GM19372 (cell line): ENCODE measurements around the gene ATXN1.
A peak's percentile ranks its signal among the peaks of the same experiment; 100 is the strongest.

Experiments used
- ATAC-seq: cut with Tn5 transposase; IDR thresholded peaks from one replicate; pipeline ENCODE4 v1.9.1; 2021; ENCODE audit warnings: mild to moderate bottlenecking, low read depth, moderate library complexity; ENCODE audit not compliant: unreplicated experiment

Gene ATXN1

DNA sequence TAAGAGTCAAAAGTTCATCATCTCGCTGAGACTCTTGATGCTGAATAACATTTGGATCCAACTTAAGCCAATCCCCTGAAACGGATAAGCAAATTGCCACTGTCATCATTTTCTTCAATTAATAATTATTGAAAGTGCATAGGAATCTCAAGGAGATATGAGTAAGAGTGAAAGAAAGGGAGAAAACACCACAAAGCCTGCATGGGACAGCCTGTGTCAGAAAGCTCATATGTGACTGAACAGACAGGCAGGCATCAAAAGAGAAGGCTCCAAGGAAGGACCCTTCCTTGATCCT, 13.3 kb downstream of the ATXN1 start:
- ATAC-seq: no peak

DNA sequence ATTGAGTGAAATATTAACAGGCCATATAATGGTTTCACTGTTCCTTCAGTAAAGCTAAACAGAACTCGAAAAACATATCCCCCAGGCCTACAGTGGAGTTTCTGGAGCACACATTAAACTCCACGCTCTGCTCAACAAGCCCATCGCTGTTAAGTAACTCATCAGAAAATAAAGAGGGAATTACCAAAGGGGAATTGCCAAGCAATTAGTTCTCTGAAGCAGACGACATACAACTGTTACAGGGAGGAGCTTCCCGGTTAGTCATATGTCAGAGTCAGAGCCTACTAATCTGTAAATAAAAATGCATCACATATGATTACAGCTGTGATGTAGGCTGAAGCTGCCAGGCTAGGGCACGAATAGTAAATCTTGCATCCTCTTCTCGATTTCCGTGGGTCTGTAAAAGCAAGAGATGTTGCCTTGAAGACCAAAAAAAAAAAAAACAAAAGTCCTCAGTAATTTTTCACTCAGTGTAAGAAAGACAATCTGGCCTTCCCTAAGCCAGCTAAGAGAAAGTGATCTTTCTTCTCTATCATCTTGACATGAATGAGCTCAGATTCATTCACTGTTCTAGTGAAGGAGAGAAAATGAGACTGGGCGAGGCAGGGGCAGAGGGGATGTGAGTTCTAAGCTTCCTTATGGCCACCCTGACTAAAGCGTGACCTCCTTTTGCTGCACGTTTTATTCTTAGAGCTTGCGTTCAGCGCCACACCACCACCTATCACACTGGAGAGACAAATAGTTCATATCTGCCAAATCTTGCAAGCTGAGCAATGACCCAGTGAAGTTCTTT, 13.8 kb downstream of the ATXN1 start:
- ATAC-seq: no peak

DNA sequence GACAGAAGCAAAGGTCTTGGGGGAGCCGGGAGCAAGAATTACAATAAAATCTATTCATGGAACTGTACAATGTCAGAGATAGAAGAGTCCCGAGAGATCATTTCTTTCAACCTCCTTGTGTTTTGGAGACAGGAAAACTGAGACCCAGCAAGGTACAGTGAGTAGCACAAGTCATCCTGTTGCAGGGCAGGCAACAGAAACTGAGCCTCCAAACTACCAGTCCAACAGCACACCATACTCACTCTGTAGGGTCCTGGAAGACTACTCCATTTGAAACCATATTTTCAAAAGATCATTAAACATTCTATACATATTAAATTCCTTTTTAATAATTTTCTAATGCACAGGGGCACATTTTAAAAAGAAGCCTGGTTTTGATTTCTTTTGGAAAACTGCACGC, 14.4 kb downstream of the ATXN1 start:
- ATAC-seq: no peak

DNA sequence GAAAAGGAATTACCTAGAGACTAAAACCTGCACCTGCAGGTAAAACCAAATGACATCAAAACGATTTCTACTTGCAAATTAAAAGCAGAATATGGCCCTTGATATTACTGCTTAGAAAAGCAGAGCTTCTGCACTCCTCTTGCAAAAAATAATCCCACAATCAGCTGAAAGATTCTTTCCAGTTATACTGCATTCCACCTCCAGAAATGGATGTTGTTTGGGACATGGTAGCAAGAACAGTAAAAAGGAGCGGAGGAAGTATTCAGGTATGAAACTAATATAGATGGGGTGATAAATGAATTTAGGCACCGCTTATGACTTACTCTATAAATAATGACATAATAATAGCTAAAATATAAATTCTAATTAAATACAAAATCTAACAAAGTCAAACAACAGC, 14.9 kb downstream of the ATXN1 start:
- no peak for ATAC-seq

DNA sequence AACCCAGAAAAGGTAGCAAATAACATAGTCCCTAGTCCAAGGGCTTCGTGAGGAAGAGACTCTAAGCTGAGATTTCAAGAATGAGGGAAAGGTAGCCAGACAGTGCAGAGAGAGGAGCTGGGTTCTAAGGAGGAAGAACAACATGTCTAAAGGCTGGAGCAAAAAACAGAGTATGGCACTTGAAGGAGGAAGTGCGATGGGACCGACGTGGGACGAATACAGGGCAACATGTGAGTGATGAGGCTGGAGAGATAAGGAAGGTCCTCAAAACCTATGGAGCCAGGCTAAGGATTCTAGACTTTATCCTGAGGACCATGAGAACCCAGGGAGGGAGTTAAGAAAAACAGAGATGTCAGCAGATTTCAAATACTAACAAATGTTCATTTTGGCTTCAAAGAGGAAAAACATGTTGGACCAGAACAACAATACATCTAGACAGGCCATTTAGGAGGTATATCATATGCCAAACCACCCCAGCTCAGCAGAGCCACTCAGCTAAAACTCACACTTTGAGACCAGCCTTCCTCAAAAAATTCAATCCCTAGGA, 17.5 kb downstream of the ATXN1 start:
- ATAC-seq: no peak

DNA sequence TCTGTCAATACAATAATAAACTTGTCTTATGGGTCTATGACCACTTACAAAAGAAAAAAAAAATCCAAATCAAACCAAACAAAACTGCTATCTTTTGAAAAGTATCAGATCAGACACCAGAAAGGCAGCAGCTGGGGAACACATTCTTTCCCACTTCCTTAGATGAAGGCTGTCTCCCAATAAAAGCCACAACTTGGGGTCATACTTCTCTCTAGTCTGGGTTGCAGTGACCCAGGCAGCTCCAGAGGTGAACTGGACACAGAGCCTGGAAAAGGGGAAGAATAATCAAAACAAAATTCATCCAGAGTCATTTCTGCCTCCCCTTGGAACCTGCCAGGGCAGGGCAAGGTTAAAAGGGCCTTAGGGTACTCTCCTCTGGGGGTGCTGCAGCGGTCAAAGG, 19.1 kb downstream of the ATXN1 start:
- no peak for ATAC-seq

DNA sequence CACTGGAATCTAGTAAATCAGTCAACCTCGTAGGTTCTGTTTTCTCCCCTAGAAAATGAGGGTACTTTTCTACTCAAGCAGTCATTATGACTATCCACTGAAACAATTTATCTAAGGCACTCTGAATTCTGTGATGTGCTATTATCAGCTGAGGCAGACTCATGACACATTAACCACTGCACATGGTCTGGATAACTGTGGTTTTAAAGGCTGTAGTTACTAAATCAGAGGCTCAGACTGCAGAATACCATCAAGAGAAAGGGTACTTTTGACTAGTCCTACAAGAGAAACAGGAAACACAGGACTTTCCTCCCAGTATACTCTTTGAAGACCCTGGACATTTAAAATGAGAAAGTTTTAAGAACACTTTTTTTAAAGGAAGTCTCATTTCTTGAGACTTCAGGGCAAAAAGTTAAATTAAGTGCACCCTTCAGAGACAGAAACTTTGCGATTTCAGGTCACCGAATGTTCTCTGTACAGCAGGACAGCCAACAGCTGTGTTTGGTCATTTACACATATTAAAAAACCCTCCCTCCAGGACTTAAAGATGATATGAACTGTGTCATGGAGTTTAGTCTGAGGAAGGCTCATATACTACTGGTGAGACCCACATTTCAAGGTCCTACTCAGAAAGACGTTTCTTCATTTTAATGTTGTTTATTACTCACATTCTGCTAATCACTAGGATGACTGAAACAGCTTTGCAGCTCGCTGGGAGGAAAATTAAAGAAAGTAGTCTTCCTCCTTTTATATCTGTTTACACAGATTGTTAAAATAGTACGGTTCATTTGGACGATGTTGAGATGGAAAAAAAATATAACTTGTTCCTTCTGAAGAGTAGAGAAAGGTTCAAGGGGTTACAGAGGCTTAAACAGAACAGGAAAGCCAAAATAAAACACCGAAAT, 19.9 kb downstream of the ATXN1 start:
- no peak for ATAC-seq

DNA sequence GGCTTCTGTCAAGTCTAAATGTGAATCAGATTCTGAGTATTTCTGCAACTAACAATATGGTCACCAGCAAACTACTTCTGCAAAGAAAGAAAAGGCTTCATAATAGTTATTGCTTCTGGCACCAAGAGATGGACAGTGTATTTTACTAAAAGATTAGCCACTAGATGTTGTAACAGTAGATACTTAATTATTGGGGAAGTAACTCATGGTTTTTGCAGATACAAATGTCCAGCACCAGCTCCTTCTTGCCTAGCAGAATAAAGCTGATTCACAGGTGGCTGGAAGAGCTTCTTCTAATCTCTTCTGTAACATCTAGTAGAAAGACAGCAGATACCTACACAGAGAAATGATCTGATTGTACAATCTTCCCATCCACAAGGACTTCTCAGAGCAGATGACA, 21.2 kb downstream of the ATXN1 start:
- no peak for ATAC-seq

DNA sequence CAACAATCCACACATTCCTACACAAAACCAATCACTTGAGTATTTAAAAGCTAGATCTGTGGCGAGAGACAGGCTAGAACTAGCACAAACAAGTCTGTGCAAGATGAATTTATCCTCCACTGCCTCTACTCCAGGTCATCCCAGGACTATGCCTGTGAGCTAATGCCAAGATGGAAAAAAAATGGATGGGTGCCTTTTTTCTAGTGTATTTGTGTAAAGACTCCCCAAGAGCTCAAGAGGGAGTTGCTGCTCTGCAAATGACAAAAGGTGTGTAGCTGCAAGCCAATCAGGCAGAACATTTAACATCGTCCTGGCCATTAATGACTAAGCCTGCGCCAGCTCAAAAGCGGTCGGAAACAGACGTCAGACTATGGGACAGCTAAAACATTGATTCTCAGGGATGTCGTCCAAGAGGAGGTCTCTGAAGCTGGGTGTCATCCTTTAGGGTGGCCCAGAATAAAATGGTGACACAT, 21.9 kb downstream of the ATXN1 start:
- ATAC-seq: no peak

DNA sequence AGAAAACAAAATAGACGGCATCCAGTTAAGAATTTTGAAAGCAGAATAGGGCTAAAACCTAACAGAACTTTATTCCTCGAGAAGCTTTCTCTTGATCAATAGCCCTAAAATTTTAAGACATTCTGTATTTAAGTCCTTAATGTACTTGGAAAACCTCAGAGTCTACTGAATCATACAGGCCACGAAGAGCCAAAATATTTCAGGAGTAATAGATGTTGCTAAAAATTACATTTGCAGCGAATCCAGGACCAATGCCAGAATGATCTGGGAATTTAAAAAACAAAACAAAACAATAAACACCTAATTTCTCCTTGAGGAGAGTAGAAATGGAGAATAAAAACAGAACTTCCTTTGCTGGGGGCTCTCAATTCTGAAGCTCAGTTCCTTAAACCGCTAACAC, 23.3 kb downstream of the ATXN1 start:
- ATAC-seq: no peak

DNA sequence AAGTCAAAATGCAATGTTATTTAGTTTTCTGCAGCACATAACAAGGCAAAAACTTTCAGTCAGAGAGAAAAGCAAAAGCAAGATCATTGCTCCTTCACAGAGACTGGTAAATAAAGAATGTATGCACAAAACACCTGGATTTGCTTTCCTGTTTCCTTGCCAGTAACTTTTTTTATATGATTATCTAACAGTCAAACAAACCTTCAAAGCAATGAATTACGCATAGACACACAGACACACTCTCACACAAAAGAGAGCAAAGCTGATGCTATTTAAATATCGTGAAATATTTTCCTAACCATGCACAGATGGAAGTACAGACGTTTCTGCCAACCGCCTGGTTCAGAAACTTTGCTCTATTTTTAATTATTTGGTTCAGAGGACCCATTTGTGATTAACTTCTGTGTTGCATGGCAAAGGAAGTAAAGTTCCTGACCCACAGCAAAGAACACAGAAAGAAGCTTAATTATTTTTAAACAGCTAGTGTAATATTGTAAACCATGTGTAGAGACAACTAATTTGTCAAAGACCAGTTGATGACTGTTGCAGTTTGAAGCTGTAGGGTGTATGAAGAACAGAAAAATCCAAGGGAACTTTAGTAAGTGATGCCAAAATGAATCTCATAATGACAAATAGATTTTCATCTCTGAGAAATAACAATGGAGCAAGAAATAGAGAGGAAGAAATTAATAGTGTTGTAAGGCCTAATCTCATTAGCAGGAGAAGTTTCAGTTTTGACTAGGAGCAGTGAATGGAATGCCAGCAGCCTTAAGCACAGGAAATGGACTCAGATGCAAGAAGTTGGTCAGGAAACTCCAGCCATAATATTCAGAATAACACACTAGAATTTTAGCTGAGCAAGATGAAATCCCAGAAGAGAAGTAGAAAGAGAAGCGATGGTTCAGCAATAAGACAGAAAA, 24.1 kb downstream of the ATXN1 start:
- no peak for ATAC-seq

DNA sequence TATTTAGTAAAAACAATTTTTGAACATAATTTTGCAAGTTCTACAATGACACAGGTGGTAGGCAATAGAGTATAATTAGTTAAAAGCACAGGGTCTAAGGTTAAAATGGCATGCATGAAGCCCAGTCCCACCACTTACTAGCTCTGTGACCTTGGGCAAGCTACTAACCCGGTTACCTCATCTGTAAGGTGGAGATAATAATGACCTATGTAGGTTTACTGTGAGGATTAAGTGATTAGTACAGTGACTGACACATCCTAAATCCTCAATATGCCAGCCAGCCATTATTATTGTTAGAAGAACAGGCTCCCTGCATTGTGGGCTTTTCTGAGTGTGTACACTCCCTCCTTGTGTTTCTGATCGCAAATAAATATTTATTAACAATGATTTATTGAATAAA, 26.2 kb downstream of the ATXN1 start:
- ATAC-seq: no peak

DNA sequence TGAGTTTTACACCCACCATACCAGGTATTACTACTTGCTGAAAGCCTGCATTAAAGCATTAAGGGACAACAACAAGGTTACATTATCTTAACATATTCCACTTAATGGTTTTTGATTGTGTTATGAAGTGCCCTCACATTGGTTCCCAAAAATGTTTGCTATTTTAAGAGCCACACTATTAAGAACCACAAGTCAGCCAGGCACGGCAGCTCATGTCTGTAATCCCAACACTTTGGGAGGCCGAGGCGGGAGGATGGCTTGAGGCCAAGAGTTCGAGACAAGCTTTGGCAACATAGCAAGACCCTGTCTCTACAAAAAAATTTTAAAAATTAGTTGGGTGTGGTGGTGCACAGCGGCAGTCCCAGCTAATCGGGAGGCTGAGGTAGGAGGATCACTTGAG, 28.2 kb downstream of the ATXN1 start:
- no peak for ATAC-seq

DNA sequence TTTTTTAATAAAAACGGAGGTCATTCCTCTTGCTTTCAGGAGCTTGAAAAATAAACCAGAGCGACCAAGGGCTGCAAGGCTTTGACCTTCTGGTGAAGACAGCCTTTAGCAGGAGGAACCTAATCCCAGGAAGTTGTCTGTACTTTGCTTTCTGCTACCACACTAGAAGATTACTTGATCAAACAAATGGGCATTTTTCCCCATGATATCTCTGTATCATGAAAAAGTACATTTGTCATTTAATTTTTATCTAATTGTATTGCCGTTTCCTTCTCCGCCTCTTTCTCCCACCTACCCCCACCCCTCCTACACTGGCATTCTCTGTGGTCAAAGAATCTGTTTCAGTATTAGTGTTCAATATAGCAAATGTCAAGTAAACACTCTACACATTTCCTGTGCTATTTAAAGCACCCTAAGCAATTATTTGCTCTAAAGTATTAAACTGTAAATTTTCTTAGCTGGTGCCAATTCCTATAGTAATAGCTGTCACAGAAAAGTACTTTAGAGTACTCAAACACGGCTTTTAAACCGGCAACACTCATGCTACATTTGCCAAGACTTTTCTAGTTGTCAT, 29.7 kb downstream of the ATXN1 start:
- peak; percentile 96 for ATAC-seq

DNA sequence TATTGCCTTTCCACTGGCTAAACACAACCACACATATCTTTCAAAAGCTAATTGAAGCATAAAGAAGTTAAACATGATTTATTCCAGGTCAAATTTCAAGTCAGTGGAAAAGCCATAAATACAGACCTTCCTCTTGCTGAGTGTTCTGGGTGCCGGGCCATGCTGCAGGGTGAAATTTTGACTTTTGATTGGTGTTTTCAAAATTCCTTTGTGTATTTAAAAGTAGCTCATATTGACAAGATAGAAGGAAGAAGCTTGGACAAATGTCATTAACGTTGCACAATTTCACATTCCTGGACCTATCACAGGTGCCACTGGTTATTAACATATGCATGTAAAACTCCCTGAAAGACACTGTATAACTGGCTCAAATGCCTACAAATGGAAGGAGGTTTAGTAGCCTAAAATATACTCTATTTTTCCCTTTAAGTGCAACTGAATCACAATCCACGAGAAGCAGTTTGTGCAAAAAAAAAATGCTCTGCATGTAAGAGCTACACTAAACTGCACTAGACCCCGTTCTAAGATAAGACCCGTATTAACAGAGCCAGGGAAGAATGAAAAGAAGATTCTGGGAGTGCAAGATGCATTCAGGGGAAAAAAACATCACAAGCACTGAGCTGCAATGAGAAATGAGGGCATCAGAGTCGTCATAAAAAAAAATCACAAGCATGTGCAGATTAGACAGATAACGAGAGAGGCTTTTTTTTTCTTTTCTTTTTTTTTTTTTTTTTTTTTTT, 30.4 kb downstream of the ATXN1 start:
- ATAC-seq: no peak

DNA sequence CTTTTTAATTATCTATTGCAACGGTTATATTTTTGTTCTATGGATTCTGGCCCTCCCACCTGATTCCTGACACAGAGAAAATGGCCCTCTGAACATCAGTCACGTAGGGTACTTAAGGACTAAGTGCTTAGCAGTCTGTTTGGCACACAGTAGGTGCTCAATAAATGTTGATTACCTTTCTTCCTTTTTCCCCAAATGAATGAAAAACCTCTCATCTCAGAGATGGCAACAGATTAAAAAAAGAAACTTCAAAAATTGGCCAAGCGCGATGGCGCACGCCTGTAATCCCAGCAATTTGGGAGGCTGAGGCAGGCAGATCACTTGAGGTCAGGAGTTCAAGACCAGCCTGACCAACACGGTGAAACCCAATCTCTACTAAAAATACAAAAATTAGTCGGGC, 31.5 kb downstream of the ATXN1 start:
- no peak for ATAC-seq

DNA sequence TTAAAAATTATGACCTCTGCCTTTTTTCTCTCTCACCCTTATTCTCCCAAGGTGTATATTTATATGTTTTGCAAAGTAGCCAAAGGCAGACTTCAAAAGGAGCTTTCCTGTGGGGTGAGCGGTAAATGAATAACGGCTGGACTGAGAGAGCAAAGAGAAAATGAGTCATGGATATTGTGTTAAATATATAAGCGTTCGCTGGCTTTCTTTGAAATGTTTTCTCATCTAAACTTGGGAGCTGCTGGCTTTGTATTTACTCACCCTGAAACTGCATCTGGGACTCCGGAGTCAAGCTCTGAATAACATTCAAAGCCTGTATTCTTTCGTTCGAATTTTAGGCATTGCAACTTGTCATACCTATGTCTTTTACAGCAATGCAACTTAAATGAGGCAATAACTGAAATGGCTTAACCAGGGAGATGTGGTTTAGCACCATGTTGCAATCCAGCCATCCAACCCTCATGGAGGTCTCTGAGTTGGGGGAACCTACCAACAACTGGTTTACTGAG, 32.0 kb downstream of the ATXN1 start:
- no peak for ATAC-seq

DNA sequence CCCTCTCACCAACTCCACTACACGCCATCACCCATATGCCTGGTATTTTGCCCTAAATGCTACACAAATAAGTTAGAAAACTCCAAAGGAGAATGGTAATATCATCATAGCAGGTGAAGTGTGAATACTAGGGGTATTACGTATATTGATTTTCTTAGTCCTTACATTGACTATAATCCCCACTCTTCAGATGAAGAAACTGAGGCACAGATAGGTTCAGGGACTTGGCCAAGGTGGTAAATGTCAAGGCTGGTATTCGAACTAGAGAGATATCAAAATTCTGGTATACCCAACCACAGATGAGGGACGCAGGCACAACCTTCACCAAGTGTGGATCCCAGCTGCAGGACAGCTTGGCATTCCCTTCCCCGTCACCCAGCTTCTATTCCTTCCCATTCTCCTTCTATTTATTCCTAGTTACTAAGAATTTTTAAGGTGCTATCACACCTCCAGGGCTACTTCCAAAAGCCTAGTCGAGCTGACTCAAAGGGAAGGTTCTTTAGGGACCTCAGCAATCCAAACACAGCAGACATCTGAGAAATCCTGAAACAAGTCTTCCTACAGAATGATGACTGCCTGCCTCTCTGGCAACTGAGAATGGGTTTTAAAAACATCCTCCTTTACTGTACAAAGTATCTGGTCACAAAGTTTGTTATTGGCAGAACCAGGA, 32.6 kb downstream of the ATXN1 start:
- ATAC-seq: no peak

DNA sequence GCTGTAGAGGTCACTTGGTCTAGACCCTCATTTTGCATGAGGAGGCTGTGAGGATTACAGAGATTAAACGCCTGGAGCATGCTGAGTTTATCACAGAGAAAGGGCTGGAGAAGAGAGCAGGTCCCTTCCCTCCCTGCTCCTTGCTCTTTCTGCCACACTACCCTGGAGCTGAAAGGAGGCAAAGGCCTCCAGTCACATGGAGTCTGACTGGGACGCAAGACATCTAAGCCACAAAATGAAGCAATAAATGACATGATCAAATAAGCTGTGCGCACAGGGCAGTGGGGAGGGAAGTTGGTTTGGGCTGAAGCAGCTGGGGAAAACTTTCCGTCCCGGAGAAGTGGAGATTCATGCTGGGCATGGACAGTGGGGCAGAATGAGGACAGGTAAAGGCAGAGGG, 33.3 kb downstream of the ATXN1 start:
- ATAC-seq: no peak
